Measurements from ENCODE around the gene HIPK1. TPM values are rescaled to one million over a fixed set of nuclear protein-coding genes. Genes with fewer than 3 reads are reported as not detected.

Gene HIPK1
- total RNA-seq, 1 experiment from 2014 or later = 41.5 TPM

DNA sequence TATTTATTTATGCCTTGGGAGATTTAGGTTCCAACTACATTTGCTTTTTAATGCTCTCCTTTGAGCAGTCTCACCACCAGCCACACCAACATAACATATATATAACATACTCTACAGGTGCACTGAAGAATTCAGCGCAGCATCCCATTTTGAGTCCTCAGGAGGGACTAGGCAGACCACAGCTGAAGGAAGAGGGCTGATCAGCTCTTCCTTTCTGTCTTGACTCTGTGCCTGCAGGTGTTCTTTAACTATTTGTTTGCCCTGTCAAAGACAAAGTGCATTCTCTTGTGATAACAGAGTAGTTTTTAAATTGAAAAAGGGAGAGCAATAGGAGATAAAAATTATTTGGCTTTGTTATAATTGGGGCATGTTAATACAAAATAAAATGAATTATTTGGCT lies 17.0 kb downstream of the HIPK1 start:
- intact Hi-C loops (cut with micrococcal nuclease; ENCODE audit: unreplicated experiment) = no loop called here
- ATAC-seq = no peak
- POLR2A ChIA-PET = interaction anchor here (0.6 to 0.8 kb wide), 2 partner anchors 16 to 42 kb away, joined by 3 to 5 read pairs; partner anchors contain the start of gene AP4B1

DNA sequence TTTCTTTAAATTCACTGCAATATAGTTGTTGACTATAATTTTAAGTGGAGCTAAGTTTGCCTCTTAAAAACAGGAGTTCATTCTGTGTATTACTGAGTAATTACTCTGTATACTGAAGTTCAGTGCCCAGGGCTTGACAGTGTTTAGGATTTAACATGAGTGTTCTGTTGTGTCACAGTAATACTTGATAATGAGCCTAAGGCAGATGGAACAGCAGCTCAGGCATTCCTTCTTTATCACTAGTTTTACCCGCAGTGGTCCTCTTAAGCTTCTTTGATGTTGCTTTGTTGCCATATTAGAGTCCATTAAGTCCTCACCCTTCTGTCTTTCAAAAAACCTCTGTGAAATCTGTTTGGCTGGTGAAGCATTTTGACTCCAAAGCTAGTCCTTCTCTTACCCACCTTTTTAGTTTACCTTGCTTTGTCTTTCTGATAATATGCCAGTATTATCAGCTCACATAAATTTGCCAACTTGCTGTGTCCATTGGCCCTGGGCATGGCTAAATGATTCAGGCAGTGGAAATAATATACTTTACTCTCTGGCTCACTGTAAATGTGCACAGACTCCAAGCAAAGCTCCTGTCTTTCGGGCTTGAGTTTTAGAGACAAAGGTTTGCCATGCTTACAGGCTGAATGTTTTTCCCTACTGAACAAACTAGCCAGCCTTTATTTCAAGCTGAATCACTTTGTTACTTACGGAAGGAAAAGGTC lies 17.7 kb downstream of the HIPK1 start:
- TF ChIP-seq, protein P1, sequence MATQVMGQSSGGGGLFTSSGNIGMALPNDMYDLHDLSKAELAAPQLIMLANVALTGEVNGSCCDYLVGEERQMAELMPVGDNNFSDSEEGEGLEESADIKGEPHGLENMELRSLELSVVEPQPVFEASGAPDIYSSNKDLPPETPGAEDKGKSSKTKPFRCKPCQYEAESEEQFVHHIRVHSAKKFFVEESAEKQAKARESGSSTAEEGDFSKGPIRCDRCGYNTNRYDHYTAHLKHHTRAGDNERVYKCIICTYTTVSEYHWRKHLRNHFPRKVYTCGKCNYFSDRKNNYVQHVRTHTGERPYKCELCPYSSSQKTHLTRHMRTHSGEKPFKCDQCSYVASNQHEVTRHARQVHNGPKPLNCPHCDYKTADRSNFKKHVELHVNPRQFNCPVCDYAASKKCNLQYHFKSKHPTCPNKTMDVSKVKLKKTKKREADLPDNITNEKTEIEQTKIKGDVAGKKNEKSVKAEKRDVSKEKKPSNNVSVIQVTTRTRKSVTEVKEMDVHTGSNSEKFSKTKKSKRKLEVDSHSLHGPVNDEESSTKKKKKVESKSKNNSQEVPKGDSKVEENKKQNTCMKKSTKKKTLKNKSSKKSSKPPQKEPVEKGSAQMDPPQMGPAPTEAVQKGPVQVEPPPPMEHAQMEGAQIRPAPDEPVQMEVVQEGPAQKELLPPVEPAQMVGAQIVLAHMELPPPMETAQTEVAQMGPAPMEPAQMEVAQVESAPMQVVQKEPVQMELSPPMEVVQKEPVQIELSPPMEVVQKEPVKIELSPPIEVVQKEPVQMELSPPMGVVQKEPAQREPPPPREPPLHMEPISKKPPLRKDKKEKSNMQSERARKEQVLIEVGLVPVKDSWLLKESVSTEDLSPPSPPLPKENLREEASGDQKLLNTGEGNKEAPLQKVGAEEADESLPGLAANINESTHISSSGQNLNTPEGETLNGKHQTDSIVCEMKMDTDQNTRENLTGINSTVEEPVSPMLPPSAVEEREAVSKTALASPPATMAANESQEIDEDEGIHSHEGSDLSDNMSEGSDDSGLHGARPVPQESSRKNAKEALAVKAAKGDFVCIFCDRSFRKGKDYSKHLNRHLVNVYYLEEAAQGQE (IDR thresholded peaks at IDR 0.05; ENCODE audit: insufficient read depth in 1 of 2, low read depth in 2 of 2, low read length in 1 of 2) = no peak
- TF ChIP-seq TCF7L2 (IDR thresholded peaks at IDR 0.05; ENCODE audit: low read depth, low read length) (no peak), SIN3A (IDR thresholded peaks at IDR 0.05; ENCODE audit: borderline replicate concordance, insufficient read depth, low read depth, low read length) (no peak), POLR2AphosphoS5 (IDR thresholded peaks at IDR 0.05; ENCODE audit: low read depth, low read length) (no peak)
- TF ChIP-seq, protein P2, sequence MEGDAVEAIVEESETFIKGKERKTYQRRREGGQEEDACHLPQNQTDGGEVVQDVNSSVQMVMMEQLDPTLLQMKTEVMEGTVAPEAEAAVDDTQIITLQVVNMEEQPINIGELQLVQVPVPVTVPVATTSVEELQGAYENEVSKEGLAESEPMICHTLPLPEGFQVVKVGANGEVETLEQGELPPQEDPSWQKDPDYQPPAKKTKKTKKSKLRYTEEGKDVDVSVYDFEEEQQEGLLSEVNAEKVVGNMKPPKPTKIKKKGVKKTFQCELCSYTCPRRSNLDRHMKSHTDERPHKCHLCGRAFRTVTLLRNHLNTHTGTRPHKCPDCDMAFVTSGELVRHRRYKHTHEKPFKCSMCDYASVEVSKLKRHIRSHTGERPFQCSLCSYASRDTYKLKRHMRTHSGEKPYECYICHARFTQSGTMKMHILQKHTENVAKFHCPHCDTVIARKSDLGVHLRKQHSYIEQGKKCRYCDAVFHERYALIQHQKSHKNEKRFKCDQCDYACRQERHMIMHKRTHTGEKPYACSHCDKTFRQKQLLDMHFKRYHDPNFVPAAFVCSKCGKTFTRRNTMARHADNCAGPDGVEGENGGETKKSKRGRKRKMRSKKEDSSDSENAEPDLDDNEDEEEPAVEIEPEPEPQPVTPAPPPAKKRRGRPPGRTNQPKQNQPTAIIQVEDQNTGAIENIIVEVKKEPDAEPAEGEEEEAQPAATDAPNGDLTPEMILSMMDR (IDR thresholded peaks at IDR 0.05) = no peak
- Histone ChIP-seq H3K9me3 (ENCODE audit: control insufficient read depth, insufficient read depth, low read depth, low read length) (no peaks in the 10 kb centered on the region), H3K36me3 (ENCODE audit: control insufficient read depth, insufficient read depth, low read length) (no peaks in the 10 kb centered on the region; the same call in 1 of the 2 replicates), H3K27ac (ENCODE audit: low read length) (no peak overlapping the region), H3K4me3 (ENCODE audit: low read depth in 2 of 2, low read length in 2 of 2) (no peak overlapping the region), H3K4me1 (ENCODE audit: control insufficient read depth, insufficient read depth, low read length) (no peaks in the 10 kb centered on the region), H3K27me3 (ENCODE audit: control insufficient read depth, insufficient read depth, low read length) (no peaks in the 10 kb centered on the region)
- DNase-seq (ENCODE audit: low read depth, low spot score) (no peak), ATAC-seq (no peak)
- intact Hi-C loops (cut with micrococcal nuclease; ENCODE audit: unreplicated experiment) (no loop called here), in situ Hi-C loops (cut with HindIII; ENCODE audit: low pct_unique_long_range_greater_than_20kb, low sequenced_read_pairs) (no loop called here)
- BruUV-seq (replicated peaks) = no TSS peak
- CTCF ChIA-PET = no interaction called here
- POLR2A ChIA-PET = interaction anchor here (0.6 to 0.8 kb wide), 2 partner anchors 17 to 43 kb away, joined by 3 to 5 read pairs; partner anchors contain the start of gene AP4B1

More for the DNA sequence above, 17.0 kb downstream of the HIPK1 start:
- Histone ChIP-seq H3K27ac (ENCODE audit: low read length) (no peak overlapping the region), H3K27me3 (ENCODE audit: control insufficient read depth, insufficient read depth, low read length) (no peaks in the 10 kb centered on the region), H3K36me3 (ENCODE audit: control insufficient read depth, insufficient read depth, low read length) (no peaks in the 10 kb centered on the region; the same call in 1 of the 2 replicates), H3K4me3 (ENCODE audit: low read depth in 2 of 2, low read length in 2 of 2) (no peak overlapping the region), H3K4me1 (ENCODE audit: control insufficient read depth, insufficient read depth, low read length) (no peaks in the 10 kb centered on the region), H3K9me3 (ENCODE audit: control insufficient read depth, insufficient read depth, low read depth, low read length) (no peaks in the 10 kb centered on the region)
- in situ Hi-C loops (cut with HindIII; ENCODE audit: low pct_unique_long_range_greater_than_20kb, low sequenced_read_pairs) = no loop called here
- BruUV-seq (replicated peaks) = no TSS peak
- no peak for TF ChIP-seq SIN3A (IDR thresholded peaks at IDR 0.05; ENCODE audit: borderline replicate concordance, insufficient read depth, low read depth, low read length)
- TF ChIP-seq, protein P2 (IDR thresholded peaks at IDR 0.05) = no peak
- TF ChIP-seq, protein P1 (IDR thresholded peaks at IDR 0.05; ENCODE audit: insufficient read depth in 1 of 2, low read depth in 2 of 2, low read length in 1 of 2) = no peak
- no peak for TF ChIP-seq TCF7L2 (IDR thresholded peaks at IDR 0.05; ENCODE audit: low read depth, low read length)
- no peak for TF ChIP-seq POLR2AphosphoS5 (IDR thresholded peaks at IDR 0.05; ENCODE audit: low read depth, low read length)
- DNase-seq (ENCODE audit: low read depth, low spot score) = no peak
- CTCF ChIA-PET = no interaction called here

Measured in Panc1 (cell line).